Measurements from ENCODE around the gene EPHA2. TPM values are rescaled to one million over a fixed set of nuclear protein-coding genes. Genes with fewer than 3 reads are reported as not detected.

EPHA2 gene
- total RNA-seq, 2 experiments from 2014 or later = 0.22 TPM; not detected in 1

GRCh38 chr1:16111771-16112595, 43.9 kb downstream of the EPHA2 start:
- ChIA-PET CTCF (no interaction called here), POLR2A (no interaction called here)
- no peak for DNase-seq
- no peak overlapping the region for H3K4me3 ChIP-seq (ENCODE audit: low read length)
- peaks cover 0 to 8% of the 10 kb centered on the region in 2 experiments for H3K27me3 ChIP-seq (ENCODE audit: control insufficient read depth in 1 of 2, insufficient read depth in 2 of 2, low read length in 2 of 2)
- no peaks in the 10 kb centered on the region for H3K4me1 Mint-ChIP-seq (ENCODE audit: low read depth)
- no peaks in the 10 kb centered on the region for H3K4me1 ChIP-seq (ENCODE audit: insufficient read depth, low read length)
- no peaks in the 10 kb centered on the region for H3K36me3 ChIP-seq (ENCODE audit: insufficient read depth, low read length)
- intact Hi-C loops (cut with DNase I, micrococcal nuclease) = no loop called here
- H3K27ac ChIP-seq (ENCODE audit: low read depth in 1 of 2, low read length in 2 of 2) = no peak overlapping the region
- H3K9me3 Mint-ChIP-seq = no peaks in the 10 kb centered on the region
- H3K9me3 ChIP-seq (ENCODE audit: control insufficient read depth in 1 of 2, insufficient read depth in 1 of 2, low read length in 2 of 2) = peaks cover 16 to 24% of the 10 kb centered on the region in 2 experiments
- H3K27ac Mint-ChIP-seq = no peak overlapping the region
- peaks cover 13% of the 10 kb centered on the region for H3K27me3 Mint-ChIP-seq
- H3K4me3 Mint-ChIP-seq = no peak overlapping the region
- TF ChIP-seq CTCF (IDR thresholded peaks at IDR 0.05) = no peak
- no peak for ATAC-seq (ENCODE audit: poor library complexity)
- no peaks in the 10 kb centered on the region for H3K36me3 Mint-ChIP-seq (ENCODE audit: low read depth)

GRCh38 chr1:16110884-16111283, 45.0 kb downstream of the EPHA2 start:
- Histone ChIP-seq H3K27me3 (ENCODE audit: control insufficient read depth in 1 of 2, insufficient read depth in 2 of 2, low read length in 2 of 2) (peaks cover 0 to 8% of the 10 kb centered on the region in 2 experiments), H3K9me3 (ENCODE audit: control insufficient read depth in 1 of 2, insufficient read depth in 1 of 2, low read length in 2 of 2) (peaks cover 16 to 24% of the 10 kb centered on the region in 2 experiments), H3K4me1 (ENCODE audit: insufficient read depth, low read length) (no peaks in the 10 kb centered on the region), H3K36me3 (ENCODE audit: insufficient read depth, low read length) (no peaks in the 10 kb centered on the region), H3K4me3 (ENCODE audit: low read length) (no peak overlapping the region), H3K27ac (ENCODE audit: low read depth in 1 of 2, low read length in 2 of 2) (no peak overlapping the region)
- no peak for DNase-seq
- Mint-ChIP-seq H3K4me1 (ENCODE audit: low read depth) (no peaks in the 10 kb centered on the region), H3K27me3 (peaks cover 13% of the 10 kb centered on the region), H3K4me3 (no peak overlapping the region), H3K9me3 (no peaks in the 10 kb centered on the region), H3K27ac (no peak overlapping the region), H3K36me3 (ENCODE audit: low read depth) (no peaks in the 10 kb centered on the region)
- TF ChIP-seq CTCF (IDR thresholded peaks at IDR 0.05) = no peak
- intact Hi-C loops (cut with DNase I, micrococcal nuclease) = no loop called here
- POLR2A ChIA-PET = no interaction called here
- CTCF ChIA-PET = no interaction called here
- no peak for ATAC-seq (ENCODE audit: poor library complexity)

GRCh38 chr1:16110456-16110855, 45.4 kb downstream of the EPHA2 start:
- no peaks in the 10 kb centered on the region for H3K9me3 Mint-ChIP-seq
- no peaks in the 10 kb centered on the region for H3K36me3 Mint-ChIP-seq (ENCODE audit: low read depth)
- no peak overlapping the region for H3K4me3 Mint-ChIP-seq
- peaks cover 13% of the 10 kb centered on the region for H3K27me3 Mint-ChIP-seq
- intact Hi-C loops (cut with DNase I, micrococcal nuclease) = no loop called here
- no peak for TF ChIP-seq CTCF (IDR thresholded peaks at IDR 0.05)
- H3K27ac ChIP-seq (ENCODE audit: low read depth in 1 of 2, low read length in 2 of 2) = no peak overlapping the region
- H3K4me3 ChIP-seq (ENCODE audit: low read length) = no peak overlapping the region
- DNase-seq = no peak
- no peaks in the 10 kb centered on the region for H3K4me1 Mint-ChIP-seq (ENCODE audit: low read depth)
- H3K4me1 ChIP-seq (ENCODE audit: insufficient read depth, low read length) = no peaks in the 10 kb centered on the region
- H3K27me3 ChIP-seq (ENCODE audit: control insufficient read depth in 1 of 2, insufficient read depth in 2 of 2, low read length in 2 of 2) = peaks cover 0 to 8% of the 10 kb centered on the region in 2 experiments
- ATAC-seq (ENCODE audit: poor library complexity) = no peak
- peaks cover 16 to 24% of the 10 kb centered on the region in 2 experiments for H3K9me3 ChIP-seq (ENCODE audit: control insufficient read depth in 1 of 2, insufficient read depth in 1 of 2, low read length in 2 of 2)
- no peaks in the 10 kb centered on the region for H3K36me3 ChIP-seq (ENCODE audit: insufficient read depth, low read length)
- H3K27ac Mint-ChIP-seq = no peak overlapping the region
- CTCF ChIA-PET = interaction anchor here (1.0 kb wide), 1 partner anchor 32 kb away, joined by 3 read pairs; no protein-coding TSS in a partner anchor
- POLR2A ChIA-PET = no interaction called here

Measured in CD4-positive, alpha-beta T cell (primary cell).